ENCODE results near the gene FAM236C. TPM values are rescaled to one million over a fixed set of nuclear protein-coding genes. Genes with fewer than 3 reads are reported as not detected.
"Not testable (repeated sequence)": the region's sequence is repeated elsewhere in the genome, so short reads cannot be mapped to it uniquely, and the experiment has no call there.

FAM236C gene
- not detected for total RNA-seq
- polyA plus RNA-seq: not detected
- long read RNA-seq, donor 1: 0 reads
- long read RNA-seq, donor 2: 0 reads

DNA sequence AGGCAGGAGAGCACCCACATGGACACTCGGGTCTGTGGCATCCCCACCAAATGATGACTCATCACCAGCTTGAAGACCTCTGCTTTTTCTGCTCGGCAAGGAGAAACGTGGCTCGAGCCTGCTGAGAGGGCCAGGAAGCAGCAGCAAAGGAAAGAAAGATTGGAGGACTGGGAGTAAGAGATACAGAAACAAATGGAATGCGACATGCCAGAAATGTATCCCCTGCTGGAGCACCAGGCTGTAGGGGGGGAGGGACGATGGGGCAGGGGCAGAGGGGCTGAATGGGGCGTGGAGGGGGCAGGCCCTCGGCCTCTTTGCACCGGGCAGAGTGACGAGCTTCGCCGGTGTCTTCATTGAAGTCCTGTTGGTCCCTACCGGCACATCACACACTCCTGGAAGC lies at the start of gene FAM236C:
Gene FAM236C (plus strand): TSS at position 301 of the 400 bp plus-strand sequence. CDS start 100 bp downstream, outside the sequence.
- intact Hi-C loops (cut with DNase I); ATAC-seq (ENCODE audit: low FRiP score); H3K27me3 ChIP-seq (ENCODE audit: control insufficient read depth in 1 of 2, insufficient read depth in 2 of 2, low read length in 1 of 2); H3K36me3 ChIP-seq (ENCODE audit: control insufficient read depth in 1 of 2, insufficient read depth in 2 of 2, low read length in 1 of 2); H3K4me1 ChIP-seq (ENCODE audit: control insufficient read depth in 1 of 2, insufficient read depth in 2 of 2, low read length in 2 of 2); H3K4me3 ChIP-seq (ENCODE audit: low read length in 2 of 2); DNase-seq; H3K9me3 ChIP-seq (ENCODE audit: control insufficient read depth, low read length); H3K27ac ChIP-seq (ENCODE audit: low read depth in 1 of 2, low read length in 2 of 2): not testable (repeated sequence)
- WGBS, 2 donors: no CpG with 5 or more reads among the region's 13 CpGs

DNA sequence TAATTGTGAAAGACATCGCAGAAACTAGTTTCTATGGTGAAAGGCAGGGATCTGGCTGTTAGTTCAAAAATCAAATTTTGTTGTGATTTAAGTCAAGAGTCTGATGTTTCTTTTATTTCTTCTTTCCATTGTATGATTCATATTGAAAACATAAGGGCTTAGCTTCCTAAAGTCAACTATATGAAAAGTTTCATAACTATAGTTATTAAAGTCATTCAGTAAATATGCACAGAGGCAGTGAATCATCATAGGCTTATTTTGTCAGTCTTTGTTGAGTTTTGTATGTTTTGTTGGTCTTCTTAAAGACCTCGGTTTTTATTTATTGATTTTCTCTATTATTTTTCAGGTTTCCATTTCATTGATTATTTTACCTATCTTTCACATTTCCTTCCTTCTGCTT lies 29.5 kb upstream of the FAM236C start:
- H3K27me3 ChIP-seq (ENCODE audit: control insufficient read depth in 1 of 2, insufficient read depth in 2 of 2, low read length in 1 of 2); H3K9me3 ChIP-seq (ENCODE audit: control insufficient read depth, low read length); H3K4me1 ChIP-seq (ENCODE audit: control insufficient read depth in 1 of 2, insufficient read depth in 2 of 2, low read length in 2 of 2); intact Hi-C loops (cut with DNase I); H3K27ac ChIP-seq (ENCODE audit: low read depth in 1 of 2, low read length in 2 of 2); H3K4me3 ChIP-seq (ENCODE audit: low read length in 2 of 2); H3K36me3 ChIP-seq (ENCODE audit: control insufficient read depth in 1 of 2, insufficient read depth in 2 of 2, low read length in 1 of 2); ATAC-seq (ENCODE audit: low FRiP score); DNase-seq: not testable (repeated sequence)
- WGBS, 2 donors: no CpG with 5 or more reads among the region's 2 CpGs

DNA sequence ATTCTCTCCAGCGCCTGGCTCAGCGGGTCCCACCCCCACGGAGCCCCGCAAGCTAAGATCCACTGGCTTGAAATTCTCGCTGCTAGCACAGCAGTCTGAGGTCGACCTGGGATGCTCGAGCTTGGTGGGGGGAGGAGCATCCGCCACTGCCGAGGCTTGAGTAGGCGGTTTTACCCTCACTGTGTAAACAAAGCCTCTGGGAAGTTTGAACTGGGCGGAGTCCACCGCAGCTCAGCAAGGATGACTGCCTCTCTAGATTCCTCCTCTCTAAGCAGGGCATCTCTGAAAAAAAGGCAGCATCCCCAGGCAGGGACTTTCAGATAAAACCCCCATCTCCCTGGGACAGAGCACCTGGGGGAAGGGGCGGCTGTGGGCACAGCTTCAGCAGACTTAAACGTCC lies 22.7 kb upstream of the FAM236C start:
- intact Hi-C loops (cut with DNase I); ATAC-seq (ENCODE audit: low FRiP score); DNase-seq; H3K4me1 ChIP-seq (ENCODE audit: control insufficient read depth in 1 of 2, insufficient read depth in 2 of 2, low read length in 2 of 2); H3K4me3 ChIP-seq (ENCODE audit: low read length in 2 of 2); H3K27ac ChIP-seq (ENCODE audit: low read depth in 1 of 2, low read length in 2 of 2); H3K36me3 ChIP-seq (ENCODE audit: control insufficient read depth in 1 of 2, insufficient read depth in 2 of 2, low read length in 1 of 2); H3K9me3 ChIP-seq (ENCODE audit: control insufficient read depth, low read length); H3K27me3 ChIP-seq (ENCODE audit: control insufficient read depth in 1 of 2, insufficient read depth in 2 of 2, low read length in 1 of 2): not testable (repeated sequence)
- WGBS, 2 donors: no CpG with 5 or more reads among the region's 14 CpGs

DNA sequence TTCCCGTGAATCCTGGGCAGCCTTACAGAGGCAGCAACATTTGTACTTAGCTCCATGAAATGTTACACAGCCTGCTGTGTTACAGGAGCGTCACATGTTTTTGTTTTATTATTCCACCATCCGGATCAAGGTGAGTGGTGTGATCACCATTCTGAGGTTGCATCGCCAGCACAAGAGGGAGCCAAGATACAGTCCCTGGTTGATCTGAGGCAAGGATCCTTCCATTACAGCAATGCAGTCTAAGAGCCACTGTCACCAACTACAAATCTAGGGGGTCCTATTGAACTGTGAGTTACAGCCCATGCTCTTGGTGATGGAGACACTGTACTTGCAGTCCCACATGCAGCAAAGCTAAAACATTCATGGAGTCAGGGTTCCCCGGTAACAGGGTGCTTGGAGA lies 3.7 kb downstream of the FAM236C start:
- intact Hi-C loops (cut with DNase I); DNase-seq; H3K4me3 ChIP-seq (ENCODE audit: low read length in 2 of 2); H3K27ac ChIP-seq (ENCODE audit: low read depth in 1 of 2, low read length in 2 of 2); H3K27me3 ChIP-seq (ENCODE audit: control insufficient read depth in 1 of 2, insufficient read depth in 2 of 2, low read length in 1 of 2); H3K9me3 ChIP-seq (ENCODE audit: control insufficient read depth, low read length); H3K4me1 ChIP-seq (ENCODE audit: control insufficient read depth in 1 of 2, insufficient read depth in 2 of 2, low read length in 2 of 2); H3K36me3 ChIP-seq (ENCODE audit: control insufficient read depth in 1 of 2, insufficient read depth in 2 of 2, low read length in 1 of 2): not testable (repeated sequence)
- 73 to 89% methylated on average over 3 of the region's 5 CpGs for WGBS, 2 donors
- peak; percentile 56 for ATAC-seq (ENCODE audit: low FRiP score)

DNA sequence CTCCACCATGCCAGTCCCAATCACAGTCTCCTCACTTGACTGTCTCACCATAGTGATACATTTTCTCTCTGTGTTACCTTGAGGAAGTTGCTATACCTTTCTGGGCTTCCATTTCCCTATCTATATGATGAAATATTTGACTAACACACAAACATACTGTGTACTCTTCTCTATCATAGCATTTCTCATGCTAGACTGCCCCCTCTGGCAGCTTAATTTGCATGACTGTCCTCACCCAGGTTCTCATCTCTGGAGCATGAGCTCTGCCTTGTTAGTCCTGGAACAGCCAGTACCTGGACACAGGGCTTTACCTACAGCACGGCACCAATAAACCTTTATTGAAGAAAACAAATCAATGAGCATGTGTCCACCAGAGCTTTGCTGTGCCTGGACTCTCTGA lies 19.9 kb downstream of the FAM236C start:
- H3K36me3 ChIP-seq (ENCODE audit: control insufficient read depth in 1 of 2, insufficient read depth in 2 of 2, low read length in 1 of 2); intact Hi-C loops (cut with DNase I); H3K27ac ChIP-seq (ENCODE audit: low read depth in 1 of 2, low read length in 2 of 2); DNase-seq; ATAC-seq (ENCODE audit: low FRiP score); H3K9me3 ChIP-seq (ENCODE audit: control insufficient read depth, low read length); H3K27me3 ChIP-seq (ENCODE audit: control insufficient read depth in 1 of 2, insufficient read depth in 2 of 2, low read length in 1 of 2); H3K4me1 ChIP-seq (ENCODE audit: control insufficient read depth in 1 of 2, insufficient read depth in 2 of 2, low read length in 2 of 2); H3K4me3 ChIP-seq (ENCODE audit: low read length in 2 of 2): not testable (repeated sequence)
- no CpG with 5 or more reads among the region's 1 CpG for WGBS, 2 donors

DNA sequence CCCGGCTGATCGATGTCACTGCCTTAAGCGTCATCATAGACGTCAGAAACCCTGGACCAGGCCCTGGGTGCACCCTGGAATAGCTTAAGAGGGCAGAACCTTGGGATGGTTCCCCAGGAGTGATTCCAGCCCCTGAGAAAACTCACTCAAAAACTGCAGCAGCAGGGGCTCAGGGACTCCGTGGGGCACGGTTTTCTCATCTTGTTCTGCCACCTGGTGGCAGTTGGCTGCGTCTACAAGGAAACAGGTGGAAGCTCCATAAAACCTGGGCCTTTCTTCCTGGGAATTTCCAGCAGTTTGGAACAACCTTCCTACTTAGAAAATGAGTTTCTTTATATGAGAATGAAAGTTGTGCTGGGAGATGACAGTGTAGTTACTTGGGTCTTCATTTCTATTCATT lies 24.0 kb downstream of the FAM236C start:
- H3K27ac ChIP-seq (ENCODE audit: low read depth in 1 of 2, low read length in 2 of 2); H3K4me1 ChIP-seq (ENCODE audit: control insufficient read depth in 1 of 2, insufficient read depth in 2 of 2, low read length in 2 of 2); H3K36me3 ChIP-seq (ENCODE audit: control insufficient read depth in 1 of 2, insufficient read depth in 2 of 2, low read length in 1 of 2); H3K4me3 ChIP-seq (ENCODE audit: low read length in 2 of 2); H3K9me3 ChIP-seq (ENCODE audit: control insufficient read depth, low read length); H3K27me3 ChIP-seq (ENCODE audit: control insufficient read depth in 1 of 2, insufficient read depth in 2 of 2, low read length in 1 of 2); ATAC-seq (ENCODE audit: low FRiP score); intact Hi-C loops (cut with DNase I); DNase-seq: not testable (repeated sequence)
- no CpG with 5 or more reads among the region's 7 CpGs for WGBS, 2 donors

DNA sequence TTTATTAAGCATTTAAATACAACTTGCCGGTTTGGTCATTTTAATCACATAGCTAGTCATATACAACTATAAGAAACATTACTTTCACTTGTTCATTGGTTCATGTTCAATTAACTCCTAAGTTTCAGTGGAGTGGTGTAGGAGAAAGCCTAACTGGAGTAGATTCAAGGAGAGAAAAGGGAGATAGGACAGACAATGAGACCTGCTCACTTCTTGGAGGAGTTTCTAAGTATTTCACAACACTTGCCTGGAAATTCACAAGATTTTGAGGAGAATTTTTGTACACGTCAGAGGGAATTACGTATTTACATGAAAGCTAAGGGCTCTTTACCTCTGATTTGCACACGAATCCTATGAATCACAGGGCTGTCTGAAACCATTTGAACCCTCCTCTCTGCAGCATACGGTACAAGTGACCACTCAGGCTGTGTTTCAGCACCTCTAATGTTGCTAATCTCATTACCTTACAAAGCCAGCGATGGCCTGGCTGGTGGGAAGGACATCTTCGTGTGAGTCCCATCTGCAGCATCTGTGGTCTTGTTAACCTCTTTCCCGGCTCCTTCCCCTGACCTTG lies 24.6 kb downstream of the FAM236C start:
- intact Hi-C loops (cut with DNase I): not testable (repeated sequence)

DNA sequence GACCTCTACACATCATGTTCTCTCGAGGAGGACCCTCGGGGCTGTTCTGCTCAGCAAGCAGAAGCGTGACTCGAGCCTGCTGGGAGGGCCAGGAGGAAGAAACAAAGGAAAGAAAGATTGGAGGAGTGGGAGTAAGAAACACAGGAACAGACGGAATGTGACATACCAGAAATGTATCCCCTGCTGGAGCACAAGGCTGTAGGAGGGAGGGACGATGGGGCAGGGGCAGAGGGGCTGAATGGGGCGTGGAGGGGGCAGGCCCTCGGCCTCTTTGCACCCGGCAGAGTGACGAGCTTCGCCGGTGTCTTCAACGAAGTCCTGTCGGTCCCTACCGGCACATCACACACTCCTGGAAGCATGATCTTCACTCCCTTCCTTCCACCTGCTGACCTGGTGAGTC lies 25.5 kb downstream of the FAM236C start, which contains the start of gene FAM236A:
Gene FAM236A (plus strand): TSS at position 301 of the 400 bp plus-strand sequence. CDS start 57 bp downstream, at position 358.
- H3K4me3 ChIP-seq (ENCODE audit: low read length in 2 of 2); H3K27me3 ChIP-seq (ENCODE audit: control insufficient read depth in 1 of 2, insufficient read depth in 2 of 2, low read length in 1 of 2); H3K27ac ChIP-seq (ENCODE audit: low read depth in 1 of 2, low read length in 2 of 2); H3K36me3 ChIP-seq (ENCODE audit: control insufficient read depth in 1 of 2, insufficient read depth in 2 of 2, low read length in 1 of 2); intact Hi-C loops (cut with DNase I); ATAC-seq (ENCODE audit: low FRiP score); H3K4me1 ChIP-seq (ENCODE audit: control insufficient read depth in 1 of 2, insufficient read depth in 2 of 2, low read length in 2 of 2); DNase-seq; H3K9me3 ChIP-seq (ENCODE audit: control insufficient read depth, low read length): not testable (repeated sequence)
- WGBS, 2 donors: no CpG with 5 or more reads among the region's 15 CpGs

More for the DNA sequence above, 24.6 kb downstream of the FAM236C start:
- not testable (repeated sequence) for DNase-seq; H3K9me3 ChIP-seq (ENCODE audit: control insufficient read depth, low read length); H3K27me3 ChIP-seq (ENCODE audit: control insufficient read depth in 1 of 2, insufficient read depth in 2 of 2, low read length in 1 of 2); H3K27ac ChIP-seq (ENCODE audit: low read depth in 1 of 2, low read length in 2 of 2); ATAC-seq (ENCODE audit: low FRiP score); H3K36me3 ChIP-seq (ENCODE audit: control insufficient read depth in 1 of 2, insufficient read depth in 2 of 2, low read length in 1 of 2); H3K4me3 ChIP-seq (ENCODE audit: low read length in 2 of 2); H3K4me1 ChIP-seq (ENCODE audit: control insufficient read depth in 1 of 2, insufficient read depth in 2 of 2, low read length in 2 of 2)
- no CpG with 5 or more reads among the region's 8 CpGs for WGBS, 2 donors

DNA sequence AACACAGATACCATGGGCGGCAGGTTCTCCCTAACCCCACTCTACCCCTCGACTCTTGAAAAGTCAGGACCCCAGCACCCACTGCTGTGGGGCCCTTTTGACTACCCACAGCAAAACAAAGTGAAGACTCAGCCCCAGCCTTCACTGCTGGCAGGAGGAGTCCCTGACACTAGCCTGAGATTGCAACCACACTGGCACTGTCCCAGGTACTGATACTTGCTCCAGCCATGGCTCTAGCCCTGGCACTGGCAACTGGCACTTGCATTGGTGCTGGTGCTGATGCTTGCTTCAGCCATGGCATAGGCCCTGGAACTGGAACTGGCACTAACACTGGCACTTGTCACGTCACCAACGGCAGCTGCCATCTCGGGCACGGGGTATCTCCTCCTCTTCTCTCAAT lies 29.9 kb downstream of the FAM236C start:
- H3K27me3 ChIP-seq (ENCODE audit: control insufficient read depth in 1 of 2, insufficient read depth in 2 of 2, low read length in 1 of 2); H3K4me1 ChIP-seq (ENCODE audit: control insufficient read depth in 1 of 2, insufficient read depth in 2 of 2, low read length in 2 of 2); H3K4me3 ChIP-seq (ENCODE audit: low read length in 2 of 2); intact Hi-C loops (cut with DNase I); H3K27ac ChIP-seq (ENCODE audit: low read depth in 1 of 2, low read length in 2 of 2); ATAC-seq (ENCODE audit: low FRiP score); H3K36me3 ChIP-seq (ENCODE audit: control insufficient read depth in 1 of 2, insufficient read depth in 2 of 2, low read length in 1 of 2); H3K9me3 ChIP-seq (ENCODE audit: control insufficient read depth, low read length); DNase-seq: not testable (repeated sequence)
- WGBS, 2 donors: no CpG with 5 or more reads among the region's 6 CpGs
